HG03558 (cell line): Measurements from ENCODE around the gene BTG2.
"Not testable (repeated sequence)": the region's sequence is repeated elsewhere in the genome, so short reads cannot be mapped to it uniquely, and the experiment has no call there.

Source experiments
- ATAC-seq: cut with Tn5 transposase; IDR thresholded peaks from one replicate; pipeline ENCODE4 v1.9.1; 2021; ENCODE audit warnings: moderate number of reproducible peaks; ENCODE audit not compliant: unreplicated experiment; ENCODE audit errors: extremely low read depth

Gene BTG2

DNA sequence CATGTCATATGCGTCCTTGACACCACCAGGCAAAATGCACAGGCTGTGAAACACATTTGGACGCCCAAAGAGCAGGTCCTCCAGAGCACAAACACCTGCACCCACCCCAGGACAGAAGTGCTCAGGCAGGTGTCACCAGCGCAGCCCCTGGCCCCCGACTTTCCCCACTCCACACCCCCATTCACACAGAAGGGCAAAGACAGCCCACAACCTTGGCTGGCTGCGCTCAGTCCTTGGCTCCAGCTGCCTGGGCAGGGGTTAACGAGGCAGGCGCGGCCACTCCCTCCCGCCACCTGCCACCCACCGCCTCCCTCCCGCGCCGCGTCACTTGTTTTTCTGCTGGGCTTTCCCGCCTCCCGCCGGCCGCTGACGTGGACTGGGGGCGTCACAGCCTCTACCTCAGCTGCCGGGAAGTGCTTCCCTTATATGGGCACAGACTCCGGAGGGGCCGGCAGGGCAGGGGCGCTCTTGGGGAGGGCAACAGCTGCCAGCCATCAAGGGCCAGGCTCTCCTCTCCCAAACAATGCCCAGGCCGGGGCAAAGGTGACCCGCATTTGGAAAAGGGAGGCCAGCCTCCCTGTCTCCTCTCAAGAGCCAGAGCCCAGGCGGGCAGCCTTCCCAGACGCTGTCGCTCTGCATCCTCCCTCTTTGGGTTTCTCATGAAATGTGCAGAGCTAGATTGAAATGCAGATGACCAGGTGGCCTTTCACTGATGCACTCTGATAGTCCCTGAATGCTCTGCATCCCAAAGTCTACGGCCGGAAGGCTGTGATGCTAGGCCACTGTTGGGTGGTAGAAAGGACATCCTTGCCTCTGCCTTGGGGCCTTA, 14.8 kb upstream of the BTG2 start:
- no peak for ATAC-seq

- ATAC-seq, result no peak
Measured at GRCh38 chr1:203291201-203292096, 13.9 kb upstream of the BTG2 start.

- no peak for ATAC-seq
Measured at GRCh38 chr1:203295796-203296195, 9.5 kb upstream of the BTG2 start.

DNA sequence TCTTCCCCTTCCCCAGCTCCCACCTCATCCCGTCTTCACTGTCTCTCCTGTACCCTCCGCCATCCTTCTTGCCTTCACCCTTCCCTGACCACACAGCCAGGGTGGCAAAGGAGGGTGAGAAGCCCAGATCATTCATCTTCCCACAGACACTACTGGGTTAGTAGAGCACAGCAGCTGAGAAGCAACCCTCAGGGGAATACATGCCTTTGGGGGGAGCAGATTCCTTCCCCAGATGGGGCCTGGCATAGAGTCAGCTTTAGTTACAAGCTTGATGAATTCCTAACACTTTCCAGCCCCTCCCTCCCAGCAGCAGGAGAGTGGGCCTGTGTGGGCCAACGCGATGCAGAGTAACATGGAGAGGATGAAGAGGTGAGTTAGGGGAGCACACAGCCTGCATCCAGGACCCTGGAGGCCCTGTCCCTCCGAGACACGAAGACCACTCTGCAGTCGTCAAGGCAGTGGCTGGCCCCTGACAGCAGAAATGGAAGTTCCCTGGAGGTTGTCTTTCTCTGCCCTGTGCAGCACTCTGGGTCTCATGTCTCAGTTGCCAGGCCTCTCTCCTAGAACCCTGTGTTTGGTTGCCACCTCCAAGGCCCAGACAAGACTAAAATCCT, 8.8 kb upstream of the BTG2 start:
- no peak for ATAC-seq

- no peak for ATAC-seq
Measured at GRCh38 chr1:203299169-203299568, 6.2 kb upstream of the BTG2 start.

DNA sequence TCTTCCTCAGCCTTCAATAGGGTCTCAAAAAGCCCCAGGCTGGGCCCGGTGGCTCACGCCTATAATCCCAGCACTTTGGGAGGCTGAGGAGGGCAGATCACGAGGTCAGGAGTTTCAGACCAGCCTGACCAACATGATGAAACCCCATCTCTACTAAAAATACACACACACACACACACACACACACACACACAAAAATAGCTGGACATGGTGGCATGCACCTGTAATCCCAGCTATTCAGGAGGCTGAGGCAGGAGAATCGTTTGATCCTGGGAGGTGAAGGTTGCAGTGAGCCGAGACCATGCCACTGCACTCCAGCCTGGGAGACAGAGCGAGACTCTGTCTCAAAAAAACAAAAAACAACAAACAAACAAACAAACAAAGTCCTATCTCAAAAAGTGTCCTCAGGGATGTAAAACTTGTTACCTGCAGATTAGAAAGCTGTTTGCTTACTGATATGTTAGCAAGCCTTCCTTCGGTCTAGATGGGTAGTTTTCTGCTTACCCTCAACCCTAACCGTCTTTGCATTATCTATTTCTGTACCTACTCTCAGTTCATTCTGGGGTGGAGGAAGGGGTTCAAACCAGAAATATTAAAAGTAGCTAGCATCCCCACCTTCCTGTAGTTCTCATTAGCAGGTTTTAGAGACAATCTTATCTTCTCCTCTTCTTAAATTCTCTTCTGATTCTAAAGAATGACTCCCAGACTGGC, 5.4 kb upstream of the BTG2 start:
- ATAC-seq, result not testable (repeated sequence)

- ATAC-seq, result no peak
Measured at GRCh38 chr1:203300441-203301330, 4.6 kb upstream of the BTG2 start.

DNA sequence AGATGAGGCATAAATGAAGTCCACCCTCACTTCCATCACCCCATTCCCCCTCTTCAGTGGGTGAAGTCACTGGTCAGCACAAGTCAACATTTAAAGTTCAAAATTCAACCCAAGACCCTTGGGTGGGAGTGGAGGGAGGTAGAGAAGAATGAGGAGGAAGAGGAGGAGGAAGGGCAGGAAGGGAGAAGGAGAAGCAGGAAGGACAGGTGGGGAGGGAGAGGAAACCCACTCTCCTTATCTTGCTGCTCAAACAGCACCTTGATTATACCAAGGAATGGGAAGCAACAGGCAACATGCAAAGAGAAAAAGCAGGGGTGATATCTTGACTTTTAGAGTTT, 4.0 kb upstream of the BTG2 start:
- no peak for ATAC-seq

- ATAC-seq, result no peak
Measured at GRCh38 chr1:203302456-203302855, 2.9 kb upstream of the BTG2 start.

DNA sequence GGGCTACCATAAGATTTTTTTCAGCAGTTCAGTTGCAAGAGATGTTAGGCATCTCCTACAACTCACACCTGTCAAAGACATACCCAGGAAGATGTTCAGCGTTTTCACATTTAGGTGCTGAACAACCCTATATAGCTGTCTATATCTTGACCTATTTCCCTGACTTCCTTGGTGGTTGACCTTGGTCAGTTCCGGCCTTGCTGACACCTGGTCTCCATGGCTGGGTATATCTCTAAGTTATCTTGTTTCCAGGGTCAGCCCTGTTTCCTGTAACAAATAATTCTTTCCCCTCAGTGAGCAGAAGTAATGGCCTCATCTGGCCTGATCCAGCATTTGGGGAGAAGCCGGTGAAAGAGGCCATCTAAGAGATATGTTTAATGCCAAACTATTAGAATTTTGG, 2.4 kb upstream of the BTG2 start:
- no peak for ATAC-seq

- no peak for ATAC-seq
Measured at GRCh38 chr1:203304391-203304918, 864 bp upstream of the BTG2 start.

DNA sequence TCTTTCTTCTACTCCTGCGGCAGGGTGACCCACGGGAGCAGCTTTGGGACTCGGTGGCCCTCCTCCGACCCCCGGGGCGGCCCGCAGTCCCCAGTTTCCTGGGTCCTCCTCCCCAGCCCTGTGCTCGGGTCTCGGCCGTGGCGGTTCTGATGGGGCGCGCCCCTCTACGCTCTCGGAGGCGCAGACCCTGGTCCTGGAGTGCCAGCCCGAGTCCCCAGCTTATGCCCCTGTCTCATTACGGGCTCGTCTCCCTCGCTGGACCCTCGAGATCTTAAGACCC, 430 bp downstream of the BTG2 start:
- peak; percentile 4 for ATAC-seq

DNA sequence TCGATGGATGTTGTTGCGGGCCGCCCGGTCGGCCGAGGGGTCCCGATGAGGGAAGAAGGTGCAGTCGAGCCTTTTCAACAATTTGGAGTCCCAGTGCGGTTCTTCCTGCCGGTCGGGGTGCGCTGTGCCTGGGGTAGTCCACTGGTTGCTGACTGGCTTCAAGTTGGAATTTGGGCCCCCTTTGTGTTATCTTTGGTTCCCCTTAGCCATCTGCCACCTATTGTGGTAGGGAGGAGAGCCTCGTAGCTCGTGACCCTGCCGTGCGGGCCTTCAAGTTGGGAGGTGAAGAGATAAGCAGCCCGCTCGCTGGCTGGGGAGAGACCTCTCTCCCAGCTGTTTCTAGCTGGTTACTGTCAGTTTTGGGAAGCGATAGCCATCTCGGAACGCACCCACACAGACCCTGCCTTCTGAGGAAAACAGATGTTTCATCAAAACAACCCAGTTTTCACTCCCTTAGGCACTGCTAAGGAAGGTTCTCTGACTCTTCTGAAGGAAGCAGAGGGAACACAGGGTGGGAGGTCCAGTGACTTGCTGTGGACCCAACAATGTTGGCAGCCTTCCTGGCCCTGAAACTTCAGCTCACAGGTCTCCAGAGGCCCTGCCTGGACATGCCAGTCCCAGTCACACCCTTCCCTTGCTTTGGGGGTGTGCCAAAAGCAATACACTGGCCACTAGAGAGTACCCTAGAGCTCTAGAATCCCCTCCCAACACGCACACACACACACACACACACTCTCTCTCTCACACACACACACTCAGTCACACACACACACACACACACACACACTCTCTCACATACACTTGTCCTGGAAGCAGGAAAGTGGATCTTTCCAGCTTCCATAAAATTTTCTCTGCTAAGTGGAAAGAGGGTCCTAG, 1.0 kb downstream of the BTG2 start:
- ATAC-seq, result no peak

- ATAC-seq, result no peak
Measured at GRCh38 chr1:203306965-203307541, 1.7 kb downstream of the BTG2 start.

GRCh38 chr1:203307641-203308126, 2.4 kb downstream of the BTG2 start:
- ATAC-seq, result no peak

DNA sequence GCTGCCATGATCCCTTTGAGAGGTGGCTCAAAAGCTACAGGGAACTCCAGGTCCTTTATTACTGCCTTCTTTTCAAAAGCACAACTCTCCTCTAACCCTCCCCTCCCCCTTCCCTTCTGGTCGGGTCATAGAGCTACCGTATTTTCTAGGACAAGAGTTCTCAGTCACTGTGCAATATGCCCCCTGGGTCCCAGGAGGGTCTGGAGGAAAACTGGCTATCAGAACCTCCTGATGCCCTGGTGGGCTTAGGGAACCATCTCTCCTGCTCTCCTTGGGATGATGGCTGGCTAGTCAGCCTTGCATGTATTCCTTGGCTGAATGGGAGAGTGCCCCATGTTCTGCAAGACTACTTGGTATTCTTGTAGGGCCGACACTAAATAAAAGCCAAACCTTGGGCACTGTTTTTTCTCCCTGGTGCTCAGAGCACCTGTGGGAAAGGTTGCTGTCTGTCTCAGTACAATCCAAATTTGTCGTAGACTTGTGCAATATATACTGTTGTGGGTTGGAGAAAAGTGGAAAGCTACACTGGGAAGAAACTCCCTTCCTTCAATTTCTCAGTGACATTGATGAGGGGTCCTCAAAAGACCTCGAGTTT, 3.1 kb downstream of the BTG2 start:
- ATAC-seq, result no peak

DNA sequence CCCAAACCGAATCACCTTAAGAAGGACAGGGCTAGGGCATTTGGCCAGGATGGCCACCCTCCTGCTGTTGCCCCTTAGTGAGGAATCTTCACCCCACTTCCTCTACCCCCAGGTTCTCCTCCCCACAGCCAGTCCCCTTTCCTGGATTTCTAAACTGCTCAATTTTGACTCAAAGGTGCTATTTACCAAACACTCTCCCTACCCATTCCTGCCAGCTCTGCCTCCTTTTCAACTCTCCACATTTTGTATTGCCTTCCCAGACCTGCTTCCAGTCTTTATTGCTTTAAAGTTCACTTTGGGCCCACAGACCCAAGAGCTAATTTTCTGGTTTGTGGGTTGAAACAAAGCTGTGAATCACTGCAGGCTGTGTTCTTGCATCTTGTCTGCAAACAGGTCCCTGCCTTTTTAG, 3.6 kb downstream of the BTG2 start:
- no peak for ATAC-seq
